GM18861 (cell line): ENCODE data around the gene NPHP3.
"Not testable (repeated sequence)": the region's sequence is repeated elsewhere in the genome, so short reads cannot be mapped to it uniquely, and the experiment has no call there.

Experiments
- ATAC-seq: cut with Tn5 transposase; IDR thresholded peaks from one replicate; pipeline ENCODE4 v1.9.1; 2021; ENCODE audit not compliant: unreplicated experiment

NPHP3 gene

GRCh38 chr3:132722165-132723023 lies at the start of gene NPHP3:
Gene NPHP3 (minus strand): TSS chr3:132722409. CDS start chr3:132722355, 54 bp downstream.
- peak; percentile 64 for ATAC-seq

- ATAC-seq, result no peak
Observed at GRCh38 chr3:132758740-132759139, 36.5 kb upstream of the NPHP3 start.

- ATAC-seq, result no peak
Observed at GRCh38 chr3:132756108-132756650, 34.0 kb upstream of the NPHP3 start.

GRCh38 chr3:132753946-132754345 lies 31.7 kb upstream of the NPHP3 start:
- ATAC-seq, result no peak

GRCh38 chr3:132749786-132750185 lies 27.6 kb upstream of the NPHP3 start:
- ATAC-seq, result no peak

- ATAC-seq, result not testable (repeated sequence)
Observed at GRCh38 chr3:132746720-132747119, 24.5 kb upstream of the NPHP3 start.

GRCh38 chr3:132738314-132738713 lies 16.1 kb upstream of the NPHP3 start:
- ATAC-seq, result no peak

GRCh38 chr3:132735589-132735988 lies 13.4 kb upstream of the NPHP3 start:
- ATAC-seq, result no peak

GRCh38 chr3:132730891-132731580 lies 8.8 kb upstream of the NPHP3 start:
- no peak for ATAC-seq

GRCh38 chr3:132726341-132726823 lies 4.2 kb upstream of the NPHP3 start:
- no peak for ATAC-seq

- ATAC-seq, result no peak
Observed at GRCh38 chr3:132723024-132723950, 1.1 kb upstream of the NPHP3 start.

- peak; percentile 15 for ATAC-seq
Observed at GRCh38 chr3:132721479-132722164, 587 bp downstream of the NPHP3 start.

GRCh38 chr3:132720228-132720627 lies 2.0 kb downstream of the NPHP3 start:
- no peak for ATAC-seq

GRCh38 chr3:132716372-132716771 lies 5.8 kb downstream of the NPHP3 start:
- no peak for ATAC-seq

GRCh38 chr3:132713977-132714727 lies 8.1 kb downstream of the NPHP3 start:
- no peak for ATAC-seq

GRCh38 chr3:132710311-132710710 lies 11.9 kb downstream of the NPHP3 start:
- ATAC-seq, result no peak

GRCh38 chr3:132709761-132710160 lies 12.4 kb downstream of the NPHP3 start:
- ATAC-seq, result no peak

- no peak for ATAC-seq
Observed at GRCh38 chr3:132703733-132704132, 18.5 kb downstream of the NPHP3 start.

- no peak for ATAC-seq
Observed at GRCh38 chr3:132695422-132695821, 26.8 kb downstream of the NPHP3 start.
